PC-9 (cell line): ENCODE results near the gene HSPA12A. TPM values are rescaled to one million over a fixed set of nuclear protein-coding genes. Genes with fewer than 3 reads are reported as not detected.

ENCODE experiments used
- BruUV-seq: library from RNA; stranded (reverse); fragments of 400-500 nt; replicated peaks from 2 replicates; lab custom pipeline; 2021; lab: Mats Ljungman, UMichigan
- CTCF ChIA-PET: fragments of 300-600 bp; sonication (Branson Sonifier 250); formaldehyde crosslinking; loops from one replicate; lab custom pipeline; 2022; ENCODE audit warnings: antibody characterized with exemption; lab: Charles Lee
- POLR2A ChIA-PET: fragments of 300-600 bp; sonication (Branson Sonifier 250); formaldehyde crosslinking; loops from one replicate; lab custom pipeline; 2022; ENCODE audit warnings: antibody characterized with exemption; ENCODE audit not compliant: unreplicated experiment; lab: Charles Lee
- DNase-seq, 2 experiments: peaks; one replicate each; pipeline versions ENCODE4 v3.0.0 to v3.0.0-alpha.2; 2015 to 2022; ENCODE audit warnings: mixed read lengths in 1 of 2
- H2AFZ ChIP-seq: fragments of 200-600 bp; sonication (generic); 2 replicates; pipeline ENCODE4 v1.8.1; 2017; ENCODE audit warnings: antibody characterized with exemption
- H3F3A ChIP-seq: fragments of 200-600 bp; sonication (generic); 2 replicates; pipeline ENCODE4 v1.8.1; 2017; ENCODE audit warnings: antibody characterized with exemption, mild to moderate bottlenecking, low read depth; ENCODE audit not compliant: insufficient read depth
- H3K27ac ChIP-seq: fragments of 200-600 bp; sonication (generic); 2 replicates; pipeline ENCODE4 v1.6.1; 2016; ENCODE audit warnings: mixed run types
- H3K27me3 ChIP-seq: fragments of 200-600 bp; sonication (generic); 2 replicates; pipeline ENCODE4 v1.6.1; 2016; ENCODE audit warnings: low read depth, mixed run types; ENCODE audit not compliant: insufficient read depth
- H3K36me3 ChIP-seq: fragments of 200-600 bp; sonication (generic); 2 replicates; pipeline ENCODE4 v1.6.1; 2016; ENCODE audit warnings: low read depth, mixed run types
- H3K4me1 ChIP-seq: fragments of 200-600 bp; sonication (generic); replicated peaks from 2 replicates; pipeline ENCODE4 v1.6.1; 2016; ENCODE audit warnings: mixed run types; ENCODE audit not compliant: insufficient read depth
- H3K4me2 ChIP-seq: fragments of 200-600 bp; sonication (generic); 2 replicates; pipeline ENCODE4 v1.6.1; 2017; ENCODE audit warnings: mixed run types
- H3K4me3 ChIP-seq: fragments of 200-600 bp; sonication (generic); 2 replicates; pipeline ENCODE4 v1.6.1; 2016; ENCODE audit warnings: mixed run types
- H3K79me2 ChIP-seq: fragments of 200-600 bp; sonication (generic); 2 replicates; pipeline ENCODE4 v1.6.1; 2017; ENCODE audit warnings: low read depth, mixed run types
- H3K9me2 ChIP-seq: fragments of 200-600 bp; sonication (generic); 2 replicates; pipeline ENCODE4 v1.8.1; 2017; ENCODE audit warnings: mild to moderate bottlenecking; ENCODE audit not compliant: insufficient read depth
- H3K9me3 ChIP-seq: fragments of 200-600 bp; sonication (generic); 2 replicates; pipeline ENCODE4 v1.8.1; 2016; ENCODE audit warnings: low read depth; ENCODE audit not compliant: insufficient read depth
- H4K20me1 ChIP-seq: fragments of 200-600 bp; sonication (generic); 2 replicates; pipeline ENCODE4 v1.8.1; 2017; ENCODE audit not compliant: insufficient read depth
- EZH2 ChIP-seq: fragments of 200-600 bp; sonication (generic); IDR thresholded peaks from 2 replicates; pipeline ENCODE4 v1.8.0; 2017; ENCODE audit warnings: antibody characterized with exemption, low read depth
- intact Hi-C: fragments of 100-400 bp; cut with micrococcal nuclease; formaldehyde crosslinking; loops from one replicate; pipeline ENCODE4 v1.10.0; 2022; ENCODE audit not compliant: unreplicated experiment
- total RNA-seq: library from RNA; stranded (reverse); gene quantifications from 2 replicates; pipeline ENCODE4 v1.2.3, GENCODE V29; 2021
- TF ChIP-seq, protein P1 (sequence below): fragments of 200-600 bp; sonication (generic); conservative IDR thresholded peaks from 2 replicates; pipeline ENCODE4 v1.6.1; 2017; ENCODE audit warnings: mixed run types, antibody characterized with exemption, mild to moderate bottlenecking, moderate library complexity

HSPA12A gene
- total RNA-seq, 1 experiment from 2014 or later, result 12.1 TPM

DNA sequence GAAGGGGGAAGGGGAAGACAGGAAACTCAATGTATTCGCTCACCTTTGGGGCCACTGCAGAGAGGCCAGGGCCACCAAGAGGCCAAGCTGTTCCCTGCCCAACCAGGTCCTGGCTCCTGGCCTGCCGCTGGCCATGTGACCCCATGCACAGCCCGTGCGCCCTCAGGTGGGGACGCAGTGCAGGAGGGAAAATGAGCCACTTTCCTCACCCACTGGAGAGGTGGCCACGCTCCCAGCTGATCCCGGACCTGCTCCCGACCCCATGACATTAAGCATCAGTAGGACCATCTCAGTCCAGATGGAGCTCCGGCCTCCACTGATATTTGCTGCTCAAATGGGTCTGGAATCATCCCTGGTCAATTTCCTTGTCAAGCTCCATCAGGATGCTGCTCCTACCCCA lies 40.2 kb downstream of the HSPA12A start:
- POLR2A ChIA-PET, result no interaction called here
- CTCF ChIA-PET, result no interaction called here
- BruUV-seq, result no TSS peak
- H3K9me3 ChIP-seq, result no peaks in the 10 kb centered on the region
- no peak overlapping the region for H3K4me3 ChIP-seq
- no peaks in the 10 kb centered on the region for H3K4me1 ChIP-seq
- no peaks in the 10 kb centered on the region for H3K9me2 ChIP-seq
- no peak overlapping the region for H3K27ac ChIP-seq
- DNase-seq, result no peak
- no peaks in the 10 kb centered on the region for H3K79me2 ChIP-seq
- no peaks in the 10 kb centered on the region for H3K27me3 ChIP-seq
- TF ChIP-seq, protein P1, sequence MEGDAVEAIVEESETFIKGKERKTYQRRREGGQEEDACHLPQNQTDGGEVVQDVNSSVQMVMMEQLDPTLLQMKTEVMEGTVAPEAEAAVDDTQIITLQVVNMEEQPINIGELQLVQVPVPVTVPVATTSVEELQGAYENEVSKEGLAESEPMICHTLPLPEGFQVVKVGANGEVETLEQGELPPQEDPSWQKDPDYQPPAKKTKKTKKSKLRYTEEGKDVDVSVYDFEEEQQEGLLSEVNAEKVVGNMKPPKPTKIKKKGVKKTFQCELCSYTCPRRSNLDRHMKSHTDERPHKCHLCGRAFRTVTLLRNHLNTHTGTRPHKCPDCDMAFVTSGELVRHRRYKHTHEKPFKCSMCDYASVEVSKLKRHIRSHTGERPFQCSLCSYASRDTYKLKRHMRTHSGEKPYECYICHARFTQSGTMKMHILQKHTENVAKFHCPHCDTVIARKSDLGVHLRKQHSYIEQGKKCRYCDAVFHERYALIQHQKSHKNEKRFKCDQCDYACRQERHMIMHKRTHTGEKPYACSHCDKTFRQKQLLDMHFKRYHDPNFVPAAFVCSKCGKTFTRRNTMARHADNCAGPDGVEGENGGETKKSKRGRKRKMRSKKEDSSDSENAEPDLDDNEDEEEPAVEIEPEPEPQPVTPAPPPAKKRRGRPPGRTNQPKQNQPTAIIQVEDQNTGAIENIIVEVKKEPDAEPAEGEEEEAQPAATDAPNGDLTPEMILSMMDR, result no peak
- no peak for TF ChIP-seq EZH2
- no peaks in the 10 kb centered on the region for H4K20me1 ChIP-seq
- H3F3A ChIP-seq, result no peaks in the 10 kb centered on the region
- intact Hi-C loops, result no loop called here
- H2AFZ ChIP-seq, result no peak overlapping the region
- no peaks in the 10 kb centered on the region for H3K36me3 ChIP-seq
- no peak overlapping the region for H3K4me2 ChIP-seq

DNA sequence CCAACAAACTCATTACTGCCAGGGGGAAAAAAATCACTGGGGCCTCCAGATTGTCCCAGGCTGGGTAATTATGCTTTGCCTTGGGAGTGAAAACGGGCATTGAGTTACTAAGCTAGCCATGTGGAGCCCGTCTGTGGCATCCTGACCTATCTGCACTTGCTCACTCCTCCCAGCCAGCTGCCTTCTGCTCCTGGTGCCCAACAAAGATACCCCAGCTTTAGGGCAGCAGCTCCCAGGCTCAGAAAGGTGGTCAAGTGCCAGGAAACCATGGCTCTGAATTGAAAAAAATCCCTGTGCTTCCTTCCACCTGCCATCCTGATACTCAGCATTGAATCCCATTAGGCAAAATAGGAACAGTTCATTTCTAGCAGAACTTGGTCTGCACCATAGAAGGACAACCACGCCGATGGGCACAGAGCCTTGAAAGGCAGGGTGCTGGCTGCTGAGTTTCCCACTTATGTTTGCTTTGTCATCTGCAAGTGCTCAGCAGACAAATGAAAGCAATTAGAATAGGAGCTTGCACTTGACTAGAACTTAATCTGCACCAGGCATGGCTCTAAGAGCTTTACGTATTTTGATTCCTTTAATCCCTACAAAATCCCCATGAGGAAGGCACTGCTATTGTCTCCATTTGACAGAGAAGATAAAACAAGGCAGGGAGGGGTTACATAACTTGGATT lies 42.8 kb downstream of the HSPA12A start:
- DNase-seq, result no peak
- BruUV-seq, result no TSS peak
- Histone ChIP-seq H4K20me1 (no peaks in the 10 kb centered on the region), H3K27ac (no peak overlapping the region), H3K4me3 (no peak overlapping the region), H3K4me1 (no peaks in the 10 kb centered on the region), H2AFZ (no peak overlapping the region), H3K27me3 (no peaks in the 10 kb centered on the region), H3F3A (no peaks in the 10 kb centered on the region), H3K4me2 (no peak overlapping the region), H3K9me3 (no peaks in the 10 kb centered on the region), H3K9me2 (no peaks in the 10 kb centered on the region), H3K79me2 (no peaks in the 10 kb centered on the region), H3K36me3 (no peaks in the 10 kb centered on the region)
- POLR2A ChIA-PET, result no interaction called here
- CTCF ChIA-PET, result interaction anchor here (0.5 kb wide), 1 partner anchor 43 kb away, joined by 3 read pairs; no protein-coding TSS in a partner anchor
- intact Hi-C loops, result no loop called here
- TF ChIP-seq EZH2, result no peak
- TF ChIP-seq, protein P1, result no peak

DNA sequence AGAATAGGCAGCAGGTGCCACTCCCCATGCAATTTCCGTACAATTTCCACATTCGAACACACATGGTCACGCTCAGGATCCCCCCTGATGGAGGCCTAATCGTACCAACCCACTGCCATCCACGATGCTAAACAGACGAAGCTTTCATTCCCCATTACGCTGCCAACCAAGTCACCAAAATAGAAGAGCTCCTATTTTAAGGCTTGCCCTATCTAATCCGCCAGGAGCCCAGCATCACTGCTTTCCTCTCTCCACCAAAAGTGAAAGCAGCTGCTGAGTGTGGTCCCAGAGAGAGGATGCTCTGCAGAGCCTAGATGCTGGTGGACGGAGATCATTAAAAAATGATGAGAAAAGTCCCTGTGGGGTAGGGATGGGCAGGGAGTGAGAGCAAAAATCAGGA lies 43.3 kb downstream of the HSPA12A start:
- POLR2A ChIA-PET, result no interaction called here
- no peaks in the 10 kb centered on the region for H3K9me3 ChIP-seq
- no peak overlapping the region for H3K27ac ChIP-seq
- no peaks in the 10 kb centered on the region for H3K36me3 ChIP-seq
- H3K4me2 ChIP-seq, result no peak overlapping the region
- no peak overlapping the region for H3K4me3 ChIP-seq
- DNase-seq, result no peak
- no TSS peak for BruUV-seq
- H3F3A ChIP-seq, result no peaks in the 10 kb centered on the region
- no peak overlapping the region for H2AFZ ChIP-seq
- no peaks in the 10 kb centered on the region for H3K79me2 ChIP-seq
- no peaks in the 10 kb centered on the region for H4K20me1 ChIP-seq
- H3K27me3 ChIP-seq, result no peaks in the 10 kb centered on the region
- TF ChIP-seq, protein P1, result no peak
- TF ChIP-seq EZH2, result no peak
- H3K9me2 ChIP-seq, result no peaks in the 10 kb centered on the region
- CTCF ChIA-PET, result no interaction called here
- intact Hi-C loops, result no loop called here
- no peaks in the 10 kb centered on the region for H3K4me1 ChIP-seq
